ENCODE data around the gene GRK2. TPM values are rescaled to one million over a fixed set of nuclear protein-coding genes. Genes with fewer than 3 reads are reported as not detected.
A peak's percentile ranks its signal among the peaks of the same experiment; 100 is the strongest.
"Not testable (repeated sequence)": the region's sequence is repeated elsewhere in the genome, so short reads cannot be mapped to it uniquely, and the experiment has no call there.

Gene GRK2
- polyA plus RNA-seq, 2 donors: 62.4 to 74.2 TPM

- 0% methylated on average over 36 to 53 of the region's 53 CpGs for WGBS, 2 donors
- Histone ChIP-seq H3K9me3 (ENCODE audit: control insufficient read depth in 2 of 2, insufficient read depth in 1 of 2, low read depth in 1 of 2, low read length in 1 of 2) (no peaks in the 10 kb centered on the region), H3K4me3 (ENCODE audit: low read depth in 1 of 2, low read length in 2 of 2) (peak overlapping the region; percentile 74 to 83), H3K4me1 (ENCODE audit: control insufficient read depth in 2 of 2, insufficient read depth in 2 of 2, low read length in 1 of 2) (peaks cover 2 to 8% of the 10 kb centered on the region in 2 donors), H3K27ac (ENCODE audit: low read depth in 2 of 2, low read length in 1 of 2) (peak overlapping the region; percentile 93 to 99), H3K36me3 (ENCODE audit: control insufficient read depth in 2 of 2, insufficient read depth in 2 of 2, low read length in 1 of 2) (peaks cover 0 to 4% of the 10 kb centered on the region in 2 donors), H3K27me3 (ENCODE audit: control insufficient read depth in 1 of 2, insufficient read depth in 2 of 2, low read length in 2 of 2) (no peaks in the 10 kb centered on the region)
These were observed 51.7 kb downstream of the GRK2 start for GRCh38 chr11:67317888-67318555.

- H3K9me3 ChIP-seq (ENCODE audit: control insufficient read depth in 2 of 2, insufficient read depth in 1 of 2, low read depth in 1 of 2, low read length in 1 of 2); H3K27ac ChIP-seq (ENCODE audit: low read depth in 2 of 2, low read length in 1 of 2); H3K27me3 ChIP-seq (ENCODE audit: control insufficient read depth in 1 of 2, insufficient read depth in 2 of 2, low read length in 2 of 2); H3K4me1 ChIP-seq (ENCODE audit: control insufficient read depth in 2 of 2, insufficient read depth in 2 of 2, low read length in 1 of 2); H3K36me3 ChIP-seq (ENCODE audit: control insufficient read depth in 2 of 2, insufficient read depth in 2 of 2, low read length in 1 of 2): not testable (repeated sequence)
- peak overlapping the region in 1 of 2 donors; percentile 74 for H3K4me3 ChIP-seq (ENCODE audit: low read depth in 1 of 2, low read length in 2 of 2)
- WGBS, 2 donors: 86 to 87% methylated on average over 12 of the region's 12 CpGs
These were observed 52.6 kb downstream of the GRK2 start for GRCh38 chr11:67318876-67319275.

GRCh38 chr11:67320011-67320410 is 53.7 kb downstream of the GRK2 start:
- no peak overlapping the region for H3K4me3 ChIP-seq (ENCODE audit: low read depth in 1 of 2, low read length in 2 of 2)
- H3K4me1 ChIP-seq (ENCODE audit: control insufficient read depth in 2 of 2, insufficient read depth in 2 of 2, low read length in 1 of 2): peaks cover 0 to 2% of the 10 kb centered on the region in 2 donors
- H3K27me3 ChIP-seq (ENCODE audit: control insufficient read depth in 1 of 2, insufficient read depth in 2 of 2, low read length in 2 of 2): no peaks in the 10 kb centered on the region
- H3K9me3 ChIP-seq (ENCODE audit: control insufficient read depth in 2 of 2, insufficient read depth in 1 of 2, low read depth in 1 of 2, low read length in 1 of 2): no peaks in the 10 kb centered on the region
- WGBS, 2 donors: 72 to 77% methylated on average over 3 of the region's 3 CpGs
- peaks cover 0 to 7% of the 10 kb centered on the region in 2 donors for H3K36me3 ChIP-seq (ENCODE audit: control insufficient read depth in 2 of 2, insufficient read depth in 2 of 2, low read length in 1 of 2)
- no peak overlapping the region for H3K27ac ChIP-seq (ENCODE audit: low read depth in 2 of 2, low read length in 1 of 2)

- WGBS, 2 donors: 91 to 93% methylated on average over 2 of the region's 2 CpGs
- no peak overlapping the region for H3K4me3 ChIP-seq (ENCODE audit: low read depth in 1 of 2, low read length in 2 of 2)
- H3K4me1 ChIP-seq (ENCODE audit: control insufficient read depth in 2 of 2, insufficient read depth in 2 of 2, low read length in 1 of 2): peaks cover 0 to 2% of the 10 kb centered on the region in 2 donors
- H3K9me3 ChIP-seq (ENCODE audit: control insufficient read depth in 2 of 2, insufficient read depth in 1 of 2, low read depth in 1 of 2, low read length in 1 of 2): no peaks in the 10 kb centered on the region
- H3K27me3 ChIP-seq (ENCODE audit: control insufficient read depth in 1 of 2, insufficient read depth in 2 of 2, low read length in 2 of 2): no peaks in the 10 kb centered on the region
- peaks cover 0 to 7% of the 10 kb centered on the region in 2 donors for H3K36me3 ChIP-seq (ENCODE audit: control insufficient read depth in 2 of 2, insufficient read depth in 2 of 2, low read length in 1 of 2)
- no peak overlapping the region for H3K27ac ChIP-seq (ENCODE audit: low read depth in 2 of 2, low read length in 1 of 2)
These were observed 54.4 kb downstream of the GRK2 start for GRCh38 chr11:67320691-67321090.

- H3K9me3 ChIP-seq (ENCODE audit: control insufficient read depth in 2 of 2, insufficient read depth in 1 of 2, low read depth in 1 of 2, low read length in 1 of 2): no peaks in the 10 kb centered on the region
- H3K27ac ChIP-seq (ENCODE audit: low read depth in 2 of 2, low read length in 1 of 2): no peak overlapping the region
- H3K4me3 ChIP-seq (ENCODE audit: low read depth in 1 of 2, low read length in 2 of 2): no peak overlapping the region
- H3K4me1 ChIP-seq (ENCODE audit: control insufficient read depth in 2 of 2, insufficient read depth in 2 of 2, low read length in 1 of 2): peaks cover 0 to 2% of the 10 kb centered on the region in 2 donors
- H3K27me3 ChIP-seq (ENCODE audit: control insufficient read depth in 1 of 2, insufficient read depth in 2 of 2, low read length in 2 of 2): no peaks in the 10 kb centered on the region
- peaks cover 0 to 7% of the 10 kb centered on the region in 2 donors for H3K36me3 ChIP-seq (ENCODE audit: control insufficient read depth in 2 of 2, insufficient read depth in 2 of 2, low read length in 1 of 2)
- WGBS, 2 donors: 85 to 86% methylated on average over 6 of the region's 6 CpGs
These were observed 55.1 kb downstream of the GRK2 start for GRCh38 chr11:67321313-67321871.

GRCh38 chr11:67322049-67322448 is 55.8 kb downstream of the GRK2 start:
- no peaks in the 10 kb centered on the region for H3K27me3 ChIP-seq (ENCODE audit: control insufficient read depth in 1 of 2, insufficient read depth in 2 of 2, low read length in 2 of 2)
- H3K9me3 ChIP-seq (ENCODE audit: control insufficient read depth in 2 of 2, insufficient read depth in 1 of 2, low read depth in 1 of 2, low read length in 1 of 2): no peaks in the 10 kb centered on the region
- H3K4me1 ChIP-seq (ENCODE audit: control insufficient read depth in 2 of 2, insufficient read depth in 2 of 2, low read length in 1 of 2): peaks cover 0 to 2% of the 10 kb centered on the region in 2 donors
- WGBS, 2 donors: 93 to 96% methylated on average over 3 of the region's 3 CpGs
- no peak overlapping the region for H3K27ac ChIP-seq (ENCODE audit: low read depth in 2 of 2, low read length in 1 of 2)
- no peak overlapping the region for H3K4me3 ChIP-seq (ENCODE audit: low read depth in 1 of 2, low read length in 2 of 2)
- H3K36me3 ChIP-seq (ENCODE audit: control insufficient read depth in 2 of 2, insufficient read depth in 2 of 2, low read length in 1 of 2): peaks cover 0 to 7% of the 10 kb centered on the region in 2 donors

- no peak overlapping the region for H3K4me3 ChIP-seq (ENCODE audit: low read depth in 1 of 2, low read length in 2 of 2)
- H3K27ac ChIP-seq (ENCODE audit: low read depth in 2 of 2, low read length in 1 of 2): no peak overlapping the region
- H3K9me3 ChIP-seq (ENCODE audit: control insufficient read depth in 2 of 2, insufficient read depth in 1 of 2, low read depth in 1 of 2, low read length in 1 of 2): no peaks in the 10 kb centered on the region
- peaks cover 0 to 2% of the 10 kb centered on the region in 2 donors for H3K4me1 ChIP-seq (ENCODE audit: control insufficient read depth in 2 of 2, insufficient read depth in 2 of 2, low read length in 1 of 2)
- H3K36me3 ChIP-seq (ENCODE audit: control insufficient read depth in 2 of 2, insufficient read depth in 2 of 2, low read length in 1 of 2): peaks cover 0 to 7% of the 10 kb centered on the region in 2 donors
- no peaks in the 10 kb centered on the region for H3K27me3 ChIP-seq (ENCODE audit: control insufficient read depth in 1 of 2, insufficient read depth in 2 of 2, low read length in 2 of 2)
- WGBS, 2 donors: 84 to 90% methylated on average over 7 of the region's 7 CpGs
These were observed 57.3 kb downstream of the GRK2 start for GRCh38 chr11:67323526-67323925.

GRCh38 chr11:67332081-67332691 is 65.9 kb downstream of the GRK2 start:
- peaks cover 0 to 2% of the 10 kb centered on the region in 2 donors for H3K36me3 ChIP-seq (ENCODE audit: control insufficient read depth in 2 of 2, insufficient read depth in 2 of 2, low read length in 1 of 2)
- no peaks in the 10 kb centered on the region for H3K9me3 ChIP-seq (ENCODE audit: control insufficient read depth in 2 of 2, insufficient read depth in 1 of 2, low read depth in 1 of 2, low read length in 1 of 2)
- H3K4me3 ChIP-seq (ENCODE audit: low read depth in 1 of 2, low read length in 2 of 2): no peak overlapping the region
- H3K4me1 ChIP-seq (ENCODE audit: control insufficient read depth in 2 of 2, insufficient read depth in 2 of 2, low read length in 1 of 2): no peaks in the 10 kb centered on the region
- WGBS, 2 donors: 77 to 78% methylated on average over 6 of the region's 6 CpGs
- H3K27me3 ChIP-seq (ENCODE audit: control insufficient read depth in 1 of 2, insufficient read depth in 2 of 2, low read length in 2 of 2): no peaks in the 10 kb centered on the region
- no peak overlapping the region for H3K27ac ChIP-seq (ENCODE audit: low read depth in 2 of 2, low read length in 1 of 2)

Data from esophagus (tissue), 2 donors.